OCI-LY3 (cell line): ENCODE measurements around the gene ACAD11.

Experiments
- CTCF ChIP-seq: fragments of 200-600, 300-600 bp; sonication (generic); IDR thresholded peaks from 2 replicates; pipeline ENCODE4 v1.5.1; 2014; ENCODE audit warnings: antibody characterized with exemption, low read length, low read depth
- EZH2phosphoT487 ChIP-seq: fragments of 200-600 bp; shearing (Covaris generic); IDR thresholded peaks from 2 replicates; pipeline ENCODE4 v1.6.1; 2018; ENCODE audit warnings: antibody characterized with exemption, mixed run types, low read depth

GRCh38 chr3:132569153-132569552, 90.5 kb downstream of the ACAD11 start:
- TF ChIP-seq EZH2phosphoT487, result no peak
- TF ChIP-seq CTCF, result no peak
